ENCODE data around the gene LITAF. TPM values are rescaled to one million over a fixed set of nuclear protein-coding genes. Genes with fewer than 3 reads are reported as not detected.

LITAF gene
- polyA plus RNA-seq, 1 of the 3 experiments (the other 2 are of a cell fraction) = 45.7 TPM

- no peak overlapping the region for H3K4me2 ChIP-seq
- H3K36me3 ChIP-seq (replicated peaks in 1 of 2; ENCODE audit: control insufficient read depth in 1 of 2, insufficient read depth in 2 of 2, low read length in 1 of 2) = no peaks in the 10 kb centered on the region
- DNase-seq = no peak
- no peaks in the 10 kb centered on the region for H3F3A ChIP-seq (replicated peaks; ENCODE audit: insufficient read depth)
- H3K79me2 ChIP-seq (ENCODE audit: insufficient read depth) = no peaks in the 10 kb centered on the region
- H3K9me3 ChIP-seq = no peaks in the 10 kb centered on the region
- no peak overlapping the region for H2AFZ ChIP-seq (ENCODE audit: low read depth)
- no peak overlapping the region for H3K27ac ChIP-seq (ENCODE audit: low read depth in 2 of 2, low read length in 1 of 2)
- CTCF ChIA-PET = no interaction called here
- H3K4me1 ChIP-seq (ENCODE audit: control insufficient read depth in 1 of 2, insufficient read depth in 2 of 2, low read depth in 1 of 2, low read length in 1 of 2) = peaks cover 0 to 4% of the 10 kb centered on the region in 2 experiments; a peak in 1 of 4 replicates
- H3K9me2 ChIP-seq = no peaks in the 10 kb centered on the region
- H4K20me1 ChIP-seq (ENCODE audit: insufficient read depth) = no peaks in the 10 kb centered on the region
- POLR2A ChIA-PET = no interaction called here
- no peaks in the 10 kb centered on the region for H3K27me3 ChIP-seq (ENCODE audit: insufficient read depth)
- TF ChIP-seq RFX5 (IDR thresholded peaks at IDR 0.05; ENCODE audit: low read length) = no peak
- TF ChIP-seq, protein P1, sequence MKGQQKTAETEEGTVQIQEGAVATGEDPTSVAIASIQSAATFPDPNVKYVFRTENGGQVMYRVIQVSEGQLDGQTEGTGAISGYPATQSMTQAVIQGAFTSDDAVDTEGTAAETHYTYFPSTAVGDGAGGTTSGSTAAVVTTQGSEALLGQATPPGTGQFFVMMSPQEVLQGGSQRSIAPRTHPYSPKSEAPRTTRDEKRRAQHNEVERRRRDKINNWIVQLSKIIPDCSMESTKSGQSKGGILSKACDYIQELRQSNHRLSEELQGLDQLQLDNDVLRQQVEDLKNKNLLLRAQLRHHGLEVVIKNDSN (IDR thresholded peaks at IDR 0.05; ENCODE audit: borderline replicate concordance, low read depth) = no peak
- TF ChIP-seq CHD2 (IDR thresholded peaks at IDR 0.05; ENCODE audit: low read length, partially characterized antibody) = no peak
- TF ChIP-seq, protein P2, sequence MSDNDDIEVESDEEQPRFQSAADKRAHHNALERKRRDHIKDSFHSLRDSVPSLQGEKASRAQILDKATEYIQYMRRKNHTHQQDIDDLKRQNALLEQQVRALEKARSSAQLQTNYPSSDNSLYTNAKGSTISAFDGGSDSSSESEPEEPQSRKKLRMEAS (IDR thresholded peaks at IDR 0.05; ENCODE audit: low read depth) = no peak
- no peak overlapping the region for H3K9ac ChIP-seq
- WGBS (ENCODE audit: low lambda C conversion rate) = 84% methylated on average over 7 of the region's 8 CpGs
- H3K4me3 ChIP-seq (ENCODE audit: low read depth in 2 of 2, low read length in 1 of 2) = no peak overlapping the region
Measured at GRCh38 chr16:11601911-11602310, 15.2 kb upstream of the LITAF start.

DNA sequence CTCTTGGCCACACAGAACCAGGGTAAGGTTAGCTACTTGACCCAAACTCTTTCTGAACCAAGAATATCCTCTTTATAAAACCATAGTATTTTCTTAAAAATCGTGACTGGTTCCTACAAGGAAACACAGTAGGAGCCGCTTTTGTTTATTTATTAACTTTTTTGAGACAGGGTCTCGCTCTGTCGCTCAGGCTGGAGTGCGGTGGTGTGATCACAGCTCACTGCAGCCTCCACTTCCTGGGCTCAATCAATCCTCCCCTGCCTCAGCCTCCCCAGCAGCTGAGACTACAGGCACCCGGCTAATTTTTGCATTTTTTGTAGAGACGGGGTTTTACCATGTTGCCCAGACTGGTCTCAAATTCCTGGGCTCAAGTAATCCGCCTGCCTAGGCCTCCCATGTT lies 14.7 kb upstream of the LITAF start:
- ChIA-PET CTCF (no interaction called here), POLR2A (no interaction called here)
- Histone ChIP-seq H3F3A (replicated peaks; ENCODE audit: insufficient read depth) (no peaks in the 10 kb centered on the region), H3K4me3 (ENCODE audit: low read depth in 2 of 2, low read length in 1 of 2) (no peak overlapping the region), H3K9me3 (no peaks in the 10 kb centered on the region), H3K27ac (ENCODE audit: low read depth in 2 of 2, low read length in 1 of 2) (no peak overlapping the region), H3K9me2 (no peaks in the 10 kb centered on the region), H2AFZ (ENCODE audit: low read depth) (no peak overlapping the region), H4K20me1 (ENCODE audit: insufficient read depth) (no peaks in the 10 kb centered on the region), H3K36me3 (replicated peaks in 1 of 2; ENCODE audit: control insufficient read depth in 1 of 2, insufficient read depth in 2 of 2, low read length in 1 of 2) (no peaks in the 10 kb centered on the region), H3K79me2 (ENCODE audit: insufficient read depth) (no peaks in the 10 kb centered on the region), H3K27me3 (ENCODE audit: insufficient read depth) (no peaks in the 10 kb centered on the region), H3K4me2 (no peak overlapping the region), H3K4me1 (ENCODE audit: control insufficient read depth in 1 of 2, insufficient read depth in 2 of 2, low read depth in 1 of 2, low read length in 1 of 2) (peaks cover 0 to 4% of the 10 kb centered on the region in 2 experiments; a peak in 1 of 4 replicates), H3K9ac (no peak overlapping the region)
- DNase-seq = no peak
- no peak for TF ChIP-seq YY1 (IDR thresholded peaks at IDR 0.05; ENCODE audit: low read depth)
- TF ChIP-seq POLR2AphosphoS5 (IDR thresholded peaks at IDR 0.05; ENCODE audit: low read depth, low read length) = no peak
- TF ChIP-seq CHD2 (IDR thresholded peaks at IDR 0.05; ENCODE audit: low read length, partially characterized antibody) = no peak
- TF ChIP-seq, protein P2 (IDR thresholded peaks at IDR 0.05; ENCODE audit: low read depth) = no peak
- WGBS (ENCODE audit: low lambda C conversion rate) = 87% methylated on average over 8 of the region's 8 CpGs

DNA sequence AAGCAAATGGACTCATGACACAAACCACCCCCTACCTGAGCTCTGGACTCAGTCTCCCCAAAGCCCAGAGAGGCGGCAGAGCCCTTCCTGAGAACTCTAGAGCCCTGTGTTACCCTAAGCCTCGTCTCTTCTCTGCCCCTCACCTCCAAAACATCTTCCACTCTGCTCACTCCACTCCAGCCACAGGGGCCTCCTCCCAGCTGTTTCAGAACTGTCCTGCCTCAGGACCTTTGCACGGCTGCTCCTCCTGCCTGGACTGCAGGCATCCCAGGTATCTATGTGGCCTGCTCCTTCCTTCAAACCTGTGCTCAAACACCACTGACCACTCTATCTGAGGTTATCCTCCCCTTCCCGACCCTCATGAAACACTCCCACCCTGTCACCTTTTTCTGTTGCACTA lies 12.9 kb upstream of the LITAF start:
- ChIA-PET POLR2A (no interaction called here), CTCF (interaction anchor here (1.4 kb wide), 1 partner anchor 193 kb away, joined by 4 read pairs; no protein-coding TSS in a partner anchor)
- no peak overlapping the region for H3K4me2 ChIP-seq
- no peak overlapping the region for H3K9ac ChIP-seq
- H3K4me1 ChIP-seq (ENCODE audit: control insufficient read depth in 1 of 2, insufficient read depth in 2 of 2, low read depth in 1 of 2, low read length in 1 of 2) = peaks cover 0 to 4% of the 10 kb centered on the region in 2 experiments; a peak in 1 of 4 replicates
- H4K20me1 ChIP-seq (ENCODE audit: insufficient read depth) = no peaks in the 10 kb centered on the region
- no peak for DNase-seq
- no peaks in the 10 kb centered on the region for H3K36me3 ChIP-seq (replicated peaks in 1 of 2; ENCODE audit: control insufficient read depth in 1 of 2, insufficient read depth in 2 of 2, low read length in 1 of 2)
- no peak overlapping the region for H3K27ac ChIP-seq (ENCODE audit: low read depth in 2 of 2, low read length in 1 of 2)
- H3K9me3 ChIP-seq = no peaks in the 10 kb centered on the region
- H3K79me2 ChIP-seq (ENCODE audit: insufficient read depth) = no peaks in the 10 kb centered on the region
- no peaks in the 10 kb centered on the region for H3K9me2 ChIP-seq
- H3K27me3 ChIP-seq (ENCODE audit: insufficient read depth) = no peaks in the 10 kb centered on the region
- 83% methylated on average over 4 of the region's 4 CpGs for WGBS (ENCODE audit: low lambda C conversion rate)
- H3K4me3 ChIP-seq (ENCODE audit: low read depth in 2 of 2, low read length in 1 of 2) = no peak overlapping the region
- no peak overlapping the region for H2AFZ ChIP-seq (ENCODE audit: low read depth)
- H3F3A ChIP-seq (replicated peaks; ENCODE audit: insufficient read depth) = no peaks in the 10 kb centered on the region
- TF ChIP-seq, protein P3, sequence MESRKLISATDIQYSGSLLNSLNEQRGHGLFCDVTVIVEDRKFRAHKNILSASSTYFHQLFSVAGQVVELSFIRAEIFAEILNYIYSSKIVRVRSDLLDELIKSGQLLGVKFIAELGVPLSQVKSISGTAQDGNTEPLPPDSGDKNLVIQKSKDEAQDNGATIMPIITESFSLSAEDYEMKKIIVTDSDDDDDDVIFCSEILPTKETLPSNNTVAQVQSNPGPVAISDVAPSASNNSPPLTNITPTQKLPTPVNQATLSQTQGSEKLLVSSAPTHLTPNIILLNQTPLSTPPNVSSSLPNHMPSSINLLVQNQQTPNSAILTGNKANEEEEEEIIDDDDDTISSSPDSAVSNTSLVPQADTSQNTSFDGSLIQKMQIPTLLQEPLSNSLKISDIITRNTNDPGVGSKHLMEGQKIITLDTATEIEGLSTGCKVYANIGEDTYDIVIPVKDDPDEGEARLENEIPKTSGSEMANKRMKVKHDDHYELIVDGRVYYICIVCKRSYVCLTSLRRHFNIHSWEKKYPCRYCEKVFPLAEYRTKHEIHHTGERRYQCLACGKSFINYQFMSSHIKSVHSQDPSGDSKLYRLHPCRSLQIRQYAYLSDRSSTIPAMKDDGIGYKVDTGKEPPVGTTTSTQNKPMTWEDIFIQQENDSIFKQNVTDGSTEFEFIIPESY (IDR thresholded peaks at IDR 0.05; ENCODE audit: borderline replicate concordance, low read depth) = no peak
- TF ChIP-seq TCF12 (IDR thresholded peaks at IDR 0.05) (no peak), RCOR1 (IDR thresholded peaks at IDR 0.05; ENCODE audit: low read length) (no peak), POLR2AphosphoS5 (IDR thresholded peaks at IDR 0.05; ENCODE audit: low read depth, low read length) (no peak), TAF1 (IDR thresholded peaks at IDR 0.05; ENCODE audit: borderline replicate concordance, low read depth, low read length) (no peak), IRF3 (IDR thresholded peaks at IDR 0.05; ENCODE audit: low read depth, low read length) (no peak), RFX5 (IDR thresholded peaks at IDR 0.05; ENCODE audit: low read length) (no peak), FOXM1 (IDR thresholded peaks at IDR 0.05; ENCODE audit: low read depth) (no peak), TEAD4 (IDR thresholded peaks at IDR 0.05; ENCODE audit: borderline replicate concordance, insufficient read depth) (no peak), MXI1 (IDR thresholded peaks at IDR 0.05; ENCODE audit: low read depth, low read length) (no peak), EP300 (IDR thresholded peaks at IDR 0.05; ENCODE audit: borderline replicate concordance in 1 of 2, low read depth in 1 of 2, low read length in 1 of 2) (no peak), RXRA (IDR thresholded peaks at IDR 0.05; ENCODE audit: borderline replicate concordance, low read depth) (no peak), FOSL2 (IDR thresholded peaks at IDR 0.05; ENCODE audit: borderline replicate concordance, low read depth) (no peak), ELF1 (IDR thresholded peaks at IDR 0.05) (no peak)
- TF ChIP-seq, protein P2 (IDR thresholded peaks at IDR 0.05; ENCODE audit: low read depth) = no peak

All from SK-N-SH (cell line).